Stomach (tissue), 4 donors: Measurements from ENCODE around the gene CDKN2B-AS1.

Source experiments
- POLR2A ChIP-seq, 4 donors: fragments of 450-650 bp; IDR thresholded peaks; one replicate each; pipeline ENCODE4 v1.6.1; 2016; ENCODE audit warnings: antibody characterized with exemption in 4 of 4, control low read depth in 2 of 4, mild to moderate bottlenecking in 1 of 4, moderate library complexity in 1 of 4
- POLR2AphosphoS5 ChIP-seq, 3 donors: sonication (generic); formaldehyde crosslinking; IDR thresholded peaks; one replicate each; pipeline ENCODE4 v1.6.1; 2016; ENCODE audit warnings: antibody characterized with exemption in 3 of 3
- TF ChIP-seq, protein P1 (sequence below), 7 experiments: fragments of 450-650 bp in 4 of 7; fragments of 200-600 bp in 3 of 7; sonication (generic) in 3 of 7; IDR thresholded peaks; one replicate each; pipeline ENCODE4 v1.5.1; 2016 to 2019; ENCODE audit warnings: antibody characterized with exemption in 7 of 7, control low read depth in 2 of 7, mild to moderate bottlenecking in 1 of 7

DNA sequence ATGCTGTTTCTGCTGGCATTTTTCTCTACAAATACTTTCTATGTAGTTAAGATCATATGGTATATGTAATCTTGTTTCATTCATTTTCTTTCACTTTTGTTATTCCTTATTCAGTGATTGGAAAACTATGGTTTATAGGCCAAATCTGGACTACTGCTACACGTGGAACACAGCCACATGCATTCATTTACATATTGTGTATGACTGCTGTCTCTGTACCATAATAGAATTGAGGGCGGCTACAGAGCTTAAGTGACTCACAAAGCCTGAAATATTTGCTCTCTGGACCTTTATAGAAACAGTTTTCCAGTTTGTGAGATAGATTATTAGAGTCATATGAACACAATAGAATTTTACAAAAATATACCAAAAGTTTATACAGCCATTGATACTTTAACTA is 148.1 kb downstream of the CDKN2B-AS1 start:
- TF ChIP-seq, protein P1, sequence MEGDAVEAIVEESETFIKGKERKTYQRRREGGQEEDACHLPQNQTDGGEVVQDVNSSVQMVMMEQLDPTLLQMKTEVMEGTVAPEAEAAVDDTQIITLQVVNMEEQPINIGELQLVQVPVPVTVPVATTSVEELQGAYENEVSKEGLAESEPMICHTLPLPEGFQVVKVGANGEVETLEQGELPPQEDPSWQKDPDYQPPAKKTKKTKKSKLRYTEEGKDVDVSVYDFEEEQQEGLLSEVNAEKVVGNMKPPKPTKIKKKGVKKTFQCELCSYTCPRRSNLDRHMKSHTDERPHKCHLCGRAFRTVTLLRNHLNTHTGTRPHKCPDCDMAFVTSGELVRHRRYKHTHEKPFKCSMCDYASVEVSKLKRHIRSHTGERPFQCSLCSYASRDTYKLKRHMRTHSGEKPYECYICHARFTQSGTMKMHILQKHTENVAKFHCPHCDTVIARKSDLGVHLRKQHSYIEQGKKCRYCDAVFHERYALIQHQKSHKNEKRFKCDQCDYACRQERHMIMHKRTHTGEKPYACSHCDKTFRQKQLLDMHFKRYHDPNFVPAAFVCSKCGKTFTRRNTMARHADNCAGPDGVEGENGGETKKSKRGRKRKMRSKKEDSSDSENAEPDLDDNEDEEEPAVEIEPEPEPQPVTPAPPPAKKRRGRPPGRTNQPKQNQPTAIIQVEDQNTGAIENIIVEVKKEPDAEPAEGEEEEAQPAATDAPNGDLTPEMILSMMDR (IDR thresholded peaks at IDR 0.05) = no peak
- TF ChIP-seq POLR2A (IDR thresholded peaks at IDR 0.05) = no peak
- TF ChIP-seq POLR2AphosphoS5 (IDR thresholded peaks at IDR 0.05) = no peak
